Loucy (cell line): Measurements from ENCODE around the gene MYO5C.

Experiments
- H2AFZ ChIP-seq: fragments of 200-600 bp; sonication (generic); 2 replicates; pipeline ENCODE4 v1.6.0; 2016; ENCODE audit warnings: antibody characterized with exemption, mild to moderate bottlenecking, low read length, moderate library complexity
- H3F3A ChIP-seq: fragments of 200-600 bp; 2 replicates; pipeline ENCODE4 v1.6.0; 2016; ENCODE audit warnings: antibody characterized with exemption, low read depth, mild to moderate bottlenecking
- H3K27me3 ChIP-seq: fragments of 200-600 bp; sonication (generic); 2 replicates; pipeline ENCODE4 v1.6.1; 2014; ENCODE audit warnings: low read length, mild to moderate bottlenecking; ENCODE audit not compliant: insufficient read depth, poor library complexity, severe bottlenecking
- H3K36me3 ChIP-seq: fragments of 200-600 bp; sonication (generic); 2 replicates; pipeline ENCODE4 v1.6.1; 2016; ENCODE audit warnings: low read length; ENCODE audit not compliant: insufficient read depth
- H3K4me1 ChIP-seq: fragments of 200-600 bp; sonication (generic); 2 replicates; pipeline ENCODE4 v1.5.1; 2014; ENCODE audit warnings: low read length, mild to moderate bottlenecking; ENCODE audit not compliant: insufficient read depth, poor library complexity, severe bottlenecking
- H3K4me2 ChIP-seq: fragments of 200-600 bp; sonication (generic); 2 replicates; pipeline ENCODE4 v1.6.0; 2014; ENCODE audit warnings: antibody characterized with exemption, low read length, low read depth, mild to moderate bottlenecking; ENCODE audit not compliant: poor library complexity, severe bottlenecking
- H3K4me3 ChIP-seq: fragments of 200-600 bp; sonication (generic); 2 replicates; pipeline ENCODE4 v1.5.1; 2014; ENCODE audit warnings: low read length, mild to moderate bottlenecking, mixed read lengths; ENCODE audit not compliant: poor library complexity, severe bottlenecking
- H3K79me2 ChIP-seq: fragments of 200-600 bp; sonication (generic); 2 replicates; pipeline ENCODE4 v1.6.1; 2014; ENCODE audit warnings: low read length; ENCODE audit not compliant: insufficient read depth
- H3K9ac ChIP-seq: fragments of 200-600 bp; sonication (generic); 2 replicates; pipeline ENCODE4 v1.6.0; 2014; ENCODE audit warnings: mild to moderate bottlenecking, low read depth, low read length, moderate library complexity; ENCODE audit not compliant: poor library complexity, severe bottlenecking
- H3K9me2 ChIP-seq: fragments of 200-600 bp; sonication (generic); replicated peaks from 2 replicates; pipeline ENCODE4 v1.6.1; 2016; ENCODE audit warnings: low read depth, low read length, mixed read lengths
- H3K9me3 ChIP-seq: fragments of 200-600 bp; sonication (generic); 2 replicates; pipeline ENCODE4 v1.6.1; 2014; ENCODE audit warnings: mild to moderate bottlenecking, antibody characterized with exemption, low read length, low read depth; ENCODE audit not compliant: insufficient read depth
- H4K20me1 ChIP-seq: fragments of 200-600 bp; sonication (generic); 2 replicates; pipeline ENCODE4 v1.6.0; 2014; ENCODE audit warnings: antibody characterized with exemption, low read length, mild to moderate bottlenecking; ENCODE audit not compliant: insufficient read depth, poor library complexity, severe bottlenecking
- CTCF ChIP-seq: fragments of 200-600 bp; sonication (generic); conservative IDR thresholded peaks from 2 replicates; pipeline ENCODE4 v1.5.1; 2014; ENCODE audit warnings: mild to moderate bottlenecking, antibody characterized with exemption, low read length
- EZH2phosphoT487 ChIP-seq: fragments of 200-600 bp; IDR thresholded peaks from 2 replicates; pipeline ENCODE4 v1.6.1; 2018; ENCODE audit warnings: antibody characterized with exemption, mild to moderate bottlenecking, moderate library complexity, borderline replicate concordance

The MYO5C gene

GRCh38 chr15:52259503-52259902 is 36.1 kb downstream of the MYO5C start:
- no peaks in the 10 kb centered on the region for H3F3A ChIP-seq
- H3K27me3 ChIP-seq = no peaks in the 10 kb centered on the region
- peaks cover 24% of the 10 kb centered on the region for H3K4me1 ChIP-seq

GRCh38 chr15:52258461-52258860 is 37.1 kb downstream of the MYO5C start:
- H3K4me1 ChIP-seq = peaks cover 24% of the 10 kb centered on the region
- no peak overlapping the region for H3K9ac ChIP-seq
- H2AFZ ChIP-seq = no peak overlapping the region
- TF ChIP-seq CTCF (no peak), EZH2phosphoT487 (no peak)
- no peaks in the 10 kb centered on the region for H3K27me3 ChIP-seq
- no peak overlapping the region for H3K4me2 ChIP-seq
- no peaks in the 10 kb centered on the region for H3K79me2 ChIP-seq
- H3K4me3 ChIP-seq = no peak overlapping the region
- no peaks in the 10 kb centered on the region for H3F3A ChIP-seq
- no peaks in the 10 kb centered on the region for H3K9me3 ChIP-seq
- no peaks in the 10 kb centered on the region for H3K9me2 ChIP-seq
- no peaks in the 10 kb centered on the region for H4K20me1 ChIP-seq
- H3K36me3 ChIP-seq = no peaks in the 10 kb centered on the region

More at GRCh38 chr15:52259503-52259902, 36.1 kb downstream of the MYO5C start:
- H3K79me2 ChIP-seq = no peaks in the 10 kb centered on the region
- no peak for TF ChIP-seq CTCF
- TF ChIP-seq EZH2phosphoT487 = no peak
- no peaks in the 10 kb centered on the region for H4K20me1 ChIP-seq
- no peak overlapping the region for H3K9ac ChIP-seq
- no peaks in the 10 kb centered on the region for H3K9me3 ChIP-seq
- no peak overlapping the region for H3K4me3 ChIP-seq
- H3K4me2 ChIP-seq = no peak overlapping the region
- no peak overlapping the region for H2AFZ ChIP-seq
- H3K9me2 ChIP-seq = no peaks in the 10 kb centered on the region
- H3K36me3 ChIP-seq = no peaks in the 10 kb centered on the region

- Histone ChIP-seq H3F3A (no peaks in the 10 kb centered on the region), H3K9me2 (no peaks in the 10 kb centered on the region), H3K9ac (no peak overlapping the region), H3K36me3 (no peaks in the 10 kb centered on the region), H3K27me3 (no peaks in the 10 kb centered on the region), H2AFZ (no peak overlapping the region), H4K20me1 (no peaks in the 10 kb centered on the region), H3K4me1 (peaks cover 23% of the 10 kb centered on the region), H3K79me2 (no peaks in the 10 kb centered on the region), H3K4me2 (no peak overlapping the region), H3K9me3 (no peaks in the 10 kb centered on the region), H3K4me3 (no peak overlapping the region)
- TF ChIP-seq EZH2phosphoT487 = no peak
- TF ChIP-seq CTCF = no peak
These were observed 37.9 kb downstream of the MYO5C start for GRCh38 chr15:52257734-52258062.
